Muscle of leg (tissue), 11 donors: ENCODE data around the gene RIMBP2. TPM values are rescaled to one million over a fixed set of nuclear protein-coding genes. Genes with fewer than 3 reads are reported as not detected.

ENCODE experiments used
- DNase-seq: peaks from one replicate; pipeline ENCODE4 v3.0.0; 2013
- H3K27ac ChIP-seq: one replicate; pipeline ENCODE4 v1.5.1; 2013; ENCODE audit warnings: mild to moderate bottlenecking, low read length, control low read depth
- H3K27me3 ChIP-seq: one replicate; pipeline ENCODE4 v1.6.1; 2013; ENCODE audit warnings: low read length; ENCODE audit not compliant: control insufficient read depth, insufficient read depth
- H3K36me3 ChIP-seq: one replicate; pipeline ENCODE4 v1.6.1; 2013; ENCODE audit warnings: low read length; ENCODE audit not compliant: control insufficient read depth, insufficient read depth
- H3K4me1 ChIP-seq: one replicate; pipeline ENCODE4 v1.6.1; 2013; ENCODE audit warnings: low read length; ENCODE audit not compliant: control insufficient read depth, insufficient read depth
- H3K4me3 ChIP-seq: one replicate; pipeline ENCODE4 v1.5.1; 2013; ENCODE audit warnings: low read length, control low read depth
- H3K9me3 ChIP-seq: replicated peaks from 2 replicates; pipeline ENCODE4 v1.6.1; 2013; ENCODE audit warnings: low read depth, low read length; ENCODE audit not compliant: control insufficient read depth
- WGBS: methylation state at CpG from one replicate; pipeline ENCODE4 v1.1.5; 2013; ENCODE audit warnings: missing lambda C conversion rate; ENCODE audit not compliant: insufficient coverage; 5-methylcytosine and 5-hydroxymethylcytosine counted together
- polyA plus RNA-seq, 8 donors: library from polyadenylated mRNA; unstranded; fragments of 120-200 nt; gene quantifications; one replicate each; pipeline versions ENCODE4 v1.2.1 to v1.2.3, GENCODE V29; 2013; ENCODE audit warnings: inconsistent platforms in 1 of 8, low replicate concordance in 1 of 8; ENCODE audit not compliant: insufficient read length in 8 of 8, insufficient read depth in 1 of 8
- total RNA-seq: library from RNA; stranded (reverse); fragments of 120-200 nt; gene quantifications from one replicate; pipeline ENCODE4 v1.2.4, GENCODE V29; 2013

Gene RIMBP2
- total and polyA plus RNA-seq, 9 donors, result 0.46 to 2.1 (median 0.87) TPM

GRCh38 chr12:130421896-130422295, 294.2 kb downstream of the RIMBP2 start:
- 72% methylated on average over 6 of the region's 6 CpGs for WGBS
- no peak for DNase-seq
- Histone ChIP-seq H3K4me1 (peaks cover 10% of the 10 kb centered on the region), H3K9me3 (no peaks in the 10 kb centered on the region), H3K36me3 (no peaks in the 10 kb centered on the region), H3K27ac (no peak overlapping the region), H3K4me3 (no peak overlapping the region), H3K27me3 (no peaks in the 10 kb centered on the region)

DNA sequence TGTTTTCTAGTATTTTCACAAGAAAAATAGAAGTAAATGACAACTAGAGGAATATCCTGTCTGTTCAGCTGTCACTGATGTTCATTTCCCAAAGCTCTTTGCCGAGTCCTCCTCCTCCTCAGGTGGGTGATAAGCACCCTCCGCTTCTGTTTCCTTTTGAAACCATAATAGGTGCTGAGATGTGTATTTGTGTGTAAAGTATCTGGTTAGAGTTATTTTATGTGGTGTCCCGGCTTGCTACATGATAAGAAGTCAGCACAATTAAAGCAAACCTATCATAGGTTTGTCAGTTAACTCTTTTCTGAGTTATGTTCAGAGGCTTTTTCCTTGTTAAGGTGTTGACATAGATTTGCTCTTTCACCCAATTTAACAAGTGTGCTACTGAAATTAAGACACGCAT, 296.0 kb downstream of the RIMBP2 start:
- H3K9me3 ChIP-seq, result no peaks in the 10 kb centered on the region
- no peaks in the 10 kb centered on the region for H3K27me3 ChIP-seq
- no CpG with 5 or more reads among the region's 4 CpGs for WGBS
- H3K27ac ChIP-seq, result no peak overlapping the region
- H3K4me1 ChIP-seq, result peaks cover 10% of the 10 kb centered on the region
- no peak for DNase-seq
- no peaks in the 10 kb centered on the region for H3K36me3 ChIP-seq
- H3K4me3 ChIP-seq, result no peak overlapping the region

DNA sequence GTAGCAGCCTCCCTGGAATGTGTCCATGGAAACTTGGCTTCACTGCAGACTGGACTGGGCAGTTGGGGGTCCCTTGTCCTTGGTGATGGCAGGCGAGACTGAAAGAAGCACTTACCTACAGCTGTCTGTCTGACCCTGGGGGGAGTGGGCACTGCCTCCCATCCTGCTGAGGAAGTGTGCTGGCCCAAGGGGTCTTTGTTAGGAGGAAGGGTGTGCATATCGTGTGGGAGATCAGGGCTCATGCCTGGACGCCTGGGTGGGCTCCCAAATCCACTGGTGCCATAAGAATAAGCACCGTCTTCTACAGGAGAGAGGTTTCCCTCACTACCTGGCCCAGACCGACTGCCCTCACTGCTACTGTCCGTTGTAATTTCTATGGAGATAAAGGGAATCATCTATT, 297.0 kb downstream of the RIMBP2 start:
- no peak overlapping the region for H3K4me3 ChIP-seq
- DNase-seq, result no peak
- H3K27me3 ChIP-seq, result no peaks in the 10 kb centered on the region
- H3K27ac ChIP-seq, result no peak overlapping the region
- no peaks in the 10 kb centered on the region for H3K36me3 ChIP-seq
- WGBS, result 61% methylated on average over 2 of the region's 6 CpGs
- peaks cover 10% of the 10 kb centered on the region for H3K4me1 ChIP-seq
- no peaks in the 10 kb centered on the region for H3K9me3 ChIP-seq

DNA sequence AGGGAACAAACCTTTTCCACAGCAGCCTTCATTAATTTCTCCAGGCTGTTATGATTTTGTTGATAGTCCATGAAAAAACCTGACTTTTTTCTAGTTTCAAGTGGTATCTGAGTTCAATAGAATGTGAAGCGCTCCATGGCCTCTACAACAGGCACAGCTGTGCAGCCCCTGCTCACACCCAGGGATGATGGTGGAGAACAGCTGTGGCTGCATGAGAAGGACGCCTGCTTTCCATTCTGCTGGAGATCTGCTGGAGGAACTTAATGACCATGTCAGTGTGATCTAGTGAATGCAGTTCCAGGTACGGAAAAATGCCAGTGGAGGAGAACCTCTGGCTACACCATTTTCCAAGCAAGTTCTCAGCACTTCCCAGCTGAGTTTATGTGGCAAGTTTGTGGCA, 297.8 kb downstream of the RIMBP2 start:
- Histone ChIP-seq H3K4me3 (no peak overlapping the region), H3K27me3 (no peaks in the 10 kb centered on the region), H3K27ac (no peak overlapping the region), H3K9me3 (no peaks in the 10 kb centered on the region), H3K4me1 (peaks cover 9% of the 10 kb centered on the region), H3K36me3 (no peaks in the 10 kb centered on the region)
- WGBS, result 30% methylated on average over 2 of the region's 3 CpGs
- peak; percentile 62 for DNase-seq

DNA sequence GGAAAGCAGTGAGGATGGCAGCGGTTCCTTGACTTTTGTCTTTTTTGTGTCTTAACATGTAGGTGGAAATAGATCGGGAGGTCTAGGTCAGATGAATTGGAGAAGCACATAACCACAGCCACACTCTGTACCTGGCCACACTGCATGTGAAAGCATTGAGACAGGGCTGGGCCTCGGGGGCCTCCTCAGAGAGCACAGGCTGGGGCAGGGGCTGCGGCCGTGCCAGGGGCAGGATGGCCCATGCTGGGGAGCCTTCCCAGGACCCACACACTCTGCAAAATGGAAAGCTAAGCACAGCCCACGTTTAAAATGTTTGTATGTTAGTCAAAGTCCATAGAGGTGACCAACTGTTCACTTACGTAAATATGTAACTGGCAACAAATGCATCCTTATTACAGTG, 301.7 kb downstream of the RIMBP2 start:
- DNase-seq, result no peak
- WGBS, result 90% methylated on average over 2 of the region's 7 CpGs
- Histone ChIP-seq H3K4me1 (peaks cover 2% of the 10 kb centered on the region), H3K36me3 (no peaks in the 10 kb centered on the region), H3K27me3 (no peaks in the 10 kb centered on the region), H3K4me3 (no peak overlapping the region), H3K27ac (no peak overlapping the region), H3K9me3 (no peaks in the 10 kb centered on the region)

DNA sequence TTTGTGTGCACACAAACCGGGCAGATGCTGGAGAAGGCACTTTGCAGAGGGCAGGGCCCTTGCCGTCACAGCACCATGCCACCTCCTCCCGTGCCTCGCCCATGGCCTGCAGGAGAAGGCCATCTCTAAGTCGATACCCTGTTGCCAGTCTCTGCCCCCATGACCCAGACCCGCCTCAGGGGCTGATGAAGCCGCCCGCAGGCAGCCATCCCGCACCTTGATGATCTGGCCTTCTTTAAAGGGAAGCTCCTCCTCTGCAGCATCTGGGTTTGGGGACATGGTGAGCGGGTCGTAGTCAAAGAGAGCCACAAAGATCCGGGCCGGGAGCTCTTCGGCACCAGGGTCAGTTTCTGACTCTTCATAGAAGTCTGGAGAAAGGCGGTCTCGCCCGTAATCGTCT, 302.2 kb downstream of the RIMBP2 start:
- Histone ChIP-seq H3K36me3 (no peaks in the 10 kb centered on the region), H3K4me3 (no peak overlapping the region), H3K9me3 (no peaks in the 10 kb centered on the region), H3K27me3 (no peaks in the 10 kb centered on the region), H3K4me1 (peaks cover 2% of the 10 kb centered on the region), H3K27ac (no peak overlapping the region)
- 85% methylated on average over 15 of the region's 18 CpGs for WGBS
- DNase-seq, result no peak

DNA sequence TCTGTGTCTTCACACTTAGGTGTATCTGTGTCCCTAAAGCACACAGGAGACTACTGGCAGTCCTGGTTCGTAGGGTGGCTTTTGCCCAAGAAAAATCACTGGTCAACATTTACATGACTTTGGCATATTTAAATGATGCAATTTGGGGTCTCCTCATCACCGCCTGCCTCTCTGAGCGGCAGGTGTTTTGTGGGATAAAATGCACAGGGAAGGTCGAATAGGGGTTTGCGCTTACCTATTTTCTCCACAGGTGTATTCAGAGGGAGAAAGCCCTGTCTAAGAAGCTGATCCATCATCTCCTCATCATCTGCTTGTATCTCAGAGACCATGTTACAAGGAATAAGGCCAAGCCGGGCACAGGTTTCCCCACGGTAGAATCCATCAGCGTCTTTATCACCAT, 303.7 kb downstream of the RIMBP2 start:
- H3K9me3 ChIP-seq, result no peaks in the 10 kb centered on the region
- no peaks in the 10 kb centered on the region for H3K4me1 ChIP-seq
- 60% methylated on average over 1 of the region's 8 CpGs for WGBS
- no peaks in the 10 kb centered on the region for H3K27me3 ChIP-seq
- no peaks in the 10 kb centered on the region for H3K36me3 ChIP-seq
- no peak for DNase-seq
- no peak overlapping the region for H3K27ac ChIP-seq
- H3K4me3 ChIP-seq, result no peak overlapping the region

GRCh38 chr12:130405332-130405731, 310.8 kb downstream of the RIMBP2 start:
- DNase-seq, result no peak
- H3K4me3 ChIP-seq, result no peak overlapping the region
- H3K27me3 ChIP-seq, result no peaks in the 10 kb centered on the region
- 39% methylated on average over 5 of the region's 7 CpGs for WGBS
- H3K27ac ChIP-seq, result no peak overlapping the region
- H3K4me1 ChIP-seq, result no peaks in the 10 kb centered on the region
- H3K9me3 ChIP-seq, result no peaks in the 10 kb centered on the region
- no peaks in the 10 kb centered on the region for H3K36me3 ChIP-seq

DNA sequence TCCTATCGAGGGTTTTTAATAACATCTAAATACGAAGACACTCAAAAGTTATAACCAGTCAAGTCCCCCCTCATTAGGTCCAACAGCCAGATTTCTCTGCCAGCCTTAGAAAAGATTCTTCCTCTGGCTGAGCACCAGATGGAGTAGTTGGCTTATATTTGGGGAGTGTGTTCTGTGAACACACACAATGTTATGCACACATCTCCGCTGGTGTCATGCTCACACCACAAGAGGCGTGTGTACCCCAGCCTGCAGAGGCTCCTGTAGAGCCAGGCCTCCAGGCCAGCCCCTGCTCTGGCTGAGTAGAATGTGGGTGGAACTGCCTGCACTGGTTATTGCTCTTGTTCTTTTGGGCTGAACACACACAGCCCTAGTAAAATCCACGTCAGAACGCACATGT, 314.4 kb downstream of the RIMBP2 start:
- H3K4me1 ChIP-seq, result no peaks in the 10 kb centered on the region
- DNase-seq, result peak; percentile 17
- no peak overlapping the region for H3K4me3 ChIP-seq
- H3K27ac ChIP-seq, result no peak overlapping the region
- H3K36me3 ChIP-seq, result no peaks in the 10 kb centered on the region
- H3K27me3 ChIP-seq, result no peaks in the 10 kb centered on the region
- no peaks in the 10 kb centered on the region for H3K9me3 ChIP-seq
- 69% methylated on average over 4 of the region's 6 CpGs for WGBS

- no peak overlapping the region for H3K4me3 ChIP-seq
- H3K27me3 ChIP-seq, result no peaks in the 10 kb centered on the region
- no peak overlapping the region for H3K27ac ChIP-seq
- peak; percentile 22 for DNase-seq
- no peaks in the 10 kb centered on the region for H3K9me3 ChIP-seq
- WGBS, result 77% methylated on average over 3 of the region's 12 CpGs
- H3K36me3 ChIP-seq, result no peaks in the 10 kb centered on the region
- H3K4me1 ChIP-seq, result no peaks in the 10 kb centered on the region
Observed at GRCh38 chr12:130398100-130398848, 317.8 kb downstream of the RIMBP2 start.

GRCh38 chr12:130396667-130397066, 319.4 kb downstream of the RIMBP2 start:
- no peaks in the 10 kb centered on the region for H3K36me3 ChIP-seq
- no peaks in the 10 kb centered on the region for H3K9me3 ChIP-seq
- H3K4me1 ChIP-seq, result no peaks in the 10 kb centered on the region
- DNase-seq, result no peak
- WGBS, result no CpG with 5 or more reads among the region's 2 CpGs
- H3K27me3 ChIP-seq, result no peaks in the 10 kb centered on the region
- no peak overlapping the region for H3K4me3 ChIP-seq
- no peak overlapping the region for H3K27ac ChIP-seq
